MM.1S (cell line): Measurements from ENCODE around the gene TEX19.
"Not testable (repeated sequence)": the region's sequence is repeated elsewhere in the genome, so short reads cannot be mapped to it uniquely, and the experiment has no call there.

Experiments used
- DNase-seq: peaks from one replicate; pipeline ENCODE4 v3.0.0-alpha.2; 2015
- H2AFZ ChIP-seq: fragments of 300-600 bp; sonication (generic); 2 replicates; pipeline ENCODE4 v1.6.0; 2016; ENCODE audit warnings: antibody characterized with exemption, low read length
- H3F3A ChIP-seq: fragments of 300-600 bp; sonication (generic); 2 replicates; pipeline ENCODE4 v1.6.1; 2016; ENCODE audit warnings: mild to moderate bottlenecking, antibody characterized with exemption, low read length, moderate library complexity, mixed read lengths; ENCODE audit not compliant: insufficient read depth
- H3K27ac ChIP-seq: fragments of 300-600 bp; sonication (generic); 2 replicates; pipeline ENCODE4 v1.5.1; 2016; ENCODE audit warnings: mild to moderate bottlenecking, low read length
- H3K27me3 ChIP-seq: fragments of 300-600 bp; sonication (generic); replicated peaks from 2 replicates; pipeline ENCODE4 v1.6.0; 2016; ENCODE audit warnings: low read length; ENCODE audit not compliant: insufficient read depth
- H3K36me3 ChIP-seq: fragments of 300-600 bp; sonication (generic); replicated peaks from 2 replicates; pipeline ENCODE4 v1.6.1; 2016; ENCODE audit warnings: mild to moderate bottlenecking, low read length, mixed read lengths; ENCODE audit not compliant: insufficient read depth
- H3K4me1 ChIP-seq: fragments of 300-600 bp; sonication (generic); 2 replicates; pipeline ENCODE4 v1.6.1; 2016; ENCODE audit warnings: low read length, mixed read lengths
- H3K4me2 ChIP-seq: fragments of 300-600 bp; sonication (generic); 2 replicates; pipeline ENCODE4 v1.6.0; 2016; ENCODE audit warnings: low read depth, low read length
- H3K4me3 ChIP-seq: fragments of 300-600 bp; sonication (generic); 2 replicates; pipeline ENCODE4 v1.5.1; 2016; ENCODE audit warnings: low read length, mixed read lengths
- H3K79me2 ChIP-seq: fragments of 300-600 bp; sonication (generic); 2 replicates; pipeline ENCODE4 v1.6.1; 2016; ENCODE audit warnings: mixed run types, low read length, mixed read lengths
- H3K9ac ChIP-seq: fragments of 300-600 bp; sonication (generic); 2 replicates; pipeline ENCODE4 v1.6.1; 2016; ENCODE audit warnings: low read length, mixed read lengths
- H3K9me2 ChIP-seq: fragments of 300-600 bp; sonication (generic); replicated peaks from 2 replicates; pipeline ENCODE4 v1.6.1; 2016; ENCODE audit warnings: mild to moderate bottlenecking, low read length, mixed read lengths; ENCODE audit not compliant: insufficient read depth
- H3K9me3 ChIP-seq: fragments of 300-600 bp; sonication (generic); replicated peaks from 2 replicates; pipeline ENCODE4 v1.6.1; 2016; ENCODE audit warnings: mild to moderate bottlenecking, low read length, mixed read lengths; ENCODE audit not compliant: insufficient read depth
- H4K20me1 ChIP-seq: fragments of 300-600 bp; sonication (generic); 2 replicates; pipeline ENCODE4 v1.6.1; 2016; ENCODE audit warnings: mild to moderate bottlenecking, low read length, moderate library complexity, mixed read lengths; ENCODE audit not compliant: insufficient read depth
- EZH2 ChIP-seq: fragments of 300-600 bp; sonication (generic); optimal IDR thresholded peaks from 2 replicates; pipeline ENCODE3; 2017; ENCODE audit warnings: low read depth, mild to moderate bottlenecking, antibody characterized with exemption, low read length, mixed read lengths
- EZH2phosphoT487 ChIP-seq: fragments of 300-600 bp; sonication (generic); IDR thresholded peaks from 2 replicates; pipeline ENCODE4 v1.6.1; 2018; ENCODE audit warnings: antibody characterized with exemption, low read length
- TF ChIP-seq, protein P1 (sequence below): fragments of 300-600 bp; sonication (generic); IDR thresholded peaks from 2 replicates; pipeline ENCODE4 v1.5.1; 2016; ENCODE audit warnings: antibody characterized with exemption, low read length, mixed read lengths

Gene TEX19

GRCh38 chr17:82345151-82345976 is 13.7 kb upstream of the TEX19 start:
- H3K27me3 ChIP-seq: no peaks in the 10 kb centered on the region
- no peak overlapping the region for H3K4me2 ChIP-seq
- no peaks in the 10 kb centered on the region for H3K36me3 ChIP-seq
- no peaks in the 10 kb centered on the region for H3K9me2 ChIP-seq
- peaks cover 7% of the 10 kb centered on the region for H3K4me1 ChIP-seq
- H3F3A ChIP-seq: peaks cover 10% of the 10 kb centered on the region
- H3K27ac ChIP-seq: no peak overlapping the region
- H3K9me3 ChIP-seq: no peaks in the 10 kb centered on the region
- H4K20me1 ChIP-seq: no peaks in the 10 kb centered on the region
- H2AFZ ChIP-seq: no peak overlapping the region
- no peak overlapping the region for H3K9ac ChIP-seq
- no peaks in the 10 kb centered on the region for H3K79me2 ChIP-seq
- H3K4me3 ChIP-seq: no peak overlapping the region
- TF ChIP-seq, protein P1, sequence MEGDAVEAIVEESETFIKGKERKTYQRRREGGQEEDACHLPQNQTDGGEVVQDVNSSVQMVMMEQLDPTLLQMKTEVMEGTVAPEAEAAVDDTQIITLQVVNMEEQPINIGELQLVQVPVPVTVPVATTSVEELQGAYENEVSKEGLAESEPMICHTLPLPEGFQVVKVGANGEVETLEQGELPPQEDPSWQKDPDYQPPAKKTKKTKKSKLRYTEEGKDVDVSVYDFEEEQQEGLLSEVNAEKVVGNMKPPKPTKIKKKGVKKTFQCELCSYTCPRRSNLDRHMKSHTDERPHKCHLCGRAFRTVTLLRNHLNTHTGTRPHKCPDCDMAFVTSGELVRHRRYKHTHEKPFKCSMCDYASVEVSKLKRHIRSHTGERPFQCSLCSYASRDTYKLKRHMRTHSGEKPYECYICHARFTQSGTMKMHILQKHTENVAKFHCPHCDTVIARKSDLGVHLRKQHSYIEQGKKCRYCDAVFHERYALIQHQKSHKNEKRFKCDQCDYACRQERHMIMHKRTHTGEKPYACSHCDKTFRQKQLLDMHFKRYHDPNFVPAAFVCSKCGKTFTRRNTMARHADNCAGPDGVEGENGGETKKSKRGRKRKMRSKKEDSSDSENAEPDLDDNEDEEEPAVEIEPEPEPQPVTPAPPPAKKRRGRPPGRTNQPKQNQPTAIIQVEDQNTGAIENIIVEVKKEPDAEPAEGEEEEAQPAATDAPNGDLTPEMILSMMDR: no peak
- TF ChIP-seq EZH2phosphoT487: no peak
- no peak for TF ChIP-seq EZH2
- DNase-seq: no peak

- DNase-seq: no peak
- Histone ChIP-seq H2AFZ (no peak overlapping the region), H3K36me3 (no peaks in the 10 kb centered on the region), H4K20me1 (no peaks in the 10 kb centered on the region), H3F3A (peaks cover 22% of the 10 kb centered on the region), H3K27me3 (no peaks in the 10 kb centered on the region), H3K27ac (no peak overlapping the region), H3K4me3 (no peak overlapping the region), H3K9me3 (no peaks in the 10 kb centered on the region), H3K4me2 (no peak overlapping the region), H3K9ac (no peak overlapping the region), H3K4me1 (peaks cover 17% of the 10 kb centered on the region), H3K79me2 (no peaks in the 10 kb centered on the region), H3K9me2 (no peaks in the 10 kb centered on the region)
- TF ChIP-seq, protein P1: no peak
- no peak for TF ChIP-seq EZH2phosphoT487
- no peak for TF ChIP-seq EZH2
Measured at GRCh38 chr17:82346342-82347300, 12.4 kb upstream of the TEX19 start.

DNA sequence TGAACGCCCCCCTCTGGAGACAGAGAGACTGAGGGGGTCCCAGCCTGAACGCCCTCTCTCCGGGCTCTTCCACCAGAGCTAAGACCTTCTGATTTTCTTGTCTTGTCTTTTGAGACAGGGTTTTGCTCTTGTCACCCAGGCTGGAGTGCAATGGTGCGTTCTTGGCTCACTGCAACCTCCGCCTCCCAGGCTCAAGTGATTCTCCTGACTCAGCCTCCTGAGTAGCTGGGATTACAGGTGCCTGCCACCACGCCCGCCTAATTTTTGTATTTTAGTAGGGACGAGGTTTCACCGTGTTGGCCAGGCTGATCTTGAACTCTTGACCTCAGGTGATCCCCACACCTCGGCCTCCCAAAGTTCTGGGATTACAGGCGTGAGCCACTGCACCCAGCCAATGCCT is 11.1 kb upstream of the TEX19 start:
- not testable (repeated sequence) for H3K4me3 ChIP-seq, H3K4me2 ChIP-seq, H4K20me1 ChIP-seq, H3K9ac ChIP-seq, H3K27ac ChIP-seq, H3K36me3 ChIP-seq, H3K79me2 ChIP-seq, DNase-seq, H3K9me2 ChIP-seq, H2AFZ ChIP-seq, H3K9me3 ChIP-seq, H3K27me3 ChIP-seq
- Histone ChIP-seq H3F3A (peaks cover 24% of the 10 kb centered on the region), H3K4me1 (peaks cover 26% of the 10 kb centered on the region)
